Fibroblast of skin of right biceps (primary cell): Measurements from ENCODE around the gene MTURN.

ENCODE experiments used
- DNase-seq: peaks from one replicate; pipeline ENCODE4 v3.0.0-alpha.2; 2013

The MTURN gene

DNA sequence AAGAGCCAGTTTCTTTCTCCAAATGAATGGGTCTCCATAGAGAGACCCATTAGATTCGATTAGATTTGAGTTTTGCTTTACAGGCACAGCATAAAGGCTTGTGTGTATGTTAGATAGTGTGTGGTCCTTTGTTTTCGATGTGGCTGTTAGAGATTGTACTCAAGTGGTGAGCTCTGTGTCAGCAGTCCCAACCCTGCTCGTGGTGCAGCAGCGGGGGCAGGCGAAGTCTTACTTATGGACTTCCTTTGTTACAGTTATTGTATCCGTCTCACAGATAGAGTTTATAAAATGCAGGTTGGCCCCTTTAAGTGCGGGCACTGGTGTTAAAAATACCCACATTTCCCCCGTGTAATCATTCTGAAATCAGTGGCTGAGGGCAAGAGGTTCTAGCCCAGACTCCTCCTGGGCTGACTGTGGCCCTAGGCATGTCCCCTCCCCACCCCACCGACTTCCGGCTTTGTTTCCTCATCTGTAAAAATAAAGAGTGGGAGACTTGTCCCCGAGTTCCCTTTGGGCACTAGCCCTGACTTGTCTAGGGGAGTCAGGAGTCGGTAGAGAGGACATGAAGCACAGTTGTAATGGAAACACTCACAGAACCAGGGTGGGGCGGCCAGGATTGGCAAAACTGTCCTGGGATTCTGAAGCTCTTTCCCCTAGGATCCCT, 28.6 kb downstream of the MTURN start:
- DNase-seq = no peak

DNA sequence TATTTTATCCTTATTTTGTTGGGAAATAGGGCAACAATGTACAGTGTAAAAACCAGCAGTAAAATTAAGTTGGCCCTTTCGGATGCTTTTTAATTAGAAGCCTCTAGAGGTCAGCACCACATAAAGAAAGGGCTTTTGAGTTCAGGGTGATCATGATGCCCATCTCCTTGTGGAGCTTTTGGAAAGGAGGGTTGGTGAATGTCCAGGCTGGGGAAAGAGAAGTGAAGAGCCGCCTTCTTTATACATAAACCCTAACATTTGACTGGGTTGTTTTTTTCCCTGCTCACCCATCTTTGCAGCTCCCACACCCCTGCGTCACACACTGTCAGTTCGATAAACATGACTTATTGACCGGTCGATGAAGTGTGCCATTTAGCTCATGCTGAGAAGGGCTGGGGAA, 29.8 kb downstream of the MTURN start:
- DNase-seq = peak; percentile 56

DNA sequence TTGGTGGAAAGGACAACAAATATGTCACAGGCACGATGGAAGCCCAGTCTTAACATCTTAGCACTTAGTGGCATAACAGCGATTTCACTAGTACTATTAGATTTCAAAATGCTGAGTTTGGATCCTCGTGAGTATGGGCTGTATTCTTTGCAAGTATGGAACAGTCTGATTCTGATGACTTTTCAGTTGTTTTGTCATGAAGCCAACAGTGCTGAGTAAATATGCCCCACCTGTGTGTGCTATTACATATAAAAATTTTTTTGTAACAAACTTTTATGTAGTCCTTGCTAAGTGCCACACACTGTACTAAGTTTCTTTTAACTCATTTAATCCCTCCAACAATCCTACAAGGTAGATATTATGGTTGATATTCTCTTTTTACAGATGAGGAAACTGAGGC, 30.8 kb downstream of the MTURN start:
- no peak for DNase-seq

DNA sequence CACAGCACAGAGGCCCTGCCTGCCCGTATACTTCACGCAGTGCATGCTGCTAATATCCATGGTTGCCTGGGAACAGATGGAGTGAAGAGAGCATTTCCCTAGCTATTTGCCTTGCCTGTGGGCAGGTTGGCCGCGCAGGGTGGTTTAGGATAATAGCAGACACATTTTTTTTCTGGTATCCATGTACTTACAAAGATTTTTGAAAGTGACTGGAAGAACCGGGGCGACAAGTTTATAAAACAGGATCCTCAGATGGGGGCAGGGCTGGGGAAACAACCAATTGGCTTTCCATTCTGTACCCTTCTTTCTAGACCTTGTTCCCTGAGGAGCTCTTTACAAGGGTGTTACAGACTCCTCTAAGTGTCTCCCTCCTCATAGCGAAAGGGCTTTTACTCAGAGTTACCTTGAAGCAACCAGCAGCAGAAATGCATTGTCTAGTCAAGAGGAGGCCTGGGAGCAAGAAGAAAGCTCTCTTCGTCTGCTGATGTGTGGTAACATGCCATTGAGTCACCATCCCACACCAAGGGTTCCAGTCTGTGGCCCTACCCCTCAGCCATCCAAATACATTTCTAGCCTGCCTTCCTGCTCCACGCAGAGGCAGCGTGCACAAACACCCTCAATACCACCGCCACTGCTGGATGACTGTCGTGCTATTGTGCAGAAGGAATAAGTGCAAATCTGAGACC, 31.5 kb downstream of the MTURN start:
- DNase-seq = no peak

DNA sequence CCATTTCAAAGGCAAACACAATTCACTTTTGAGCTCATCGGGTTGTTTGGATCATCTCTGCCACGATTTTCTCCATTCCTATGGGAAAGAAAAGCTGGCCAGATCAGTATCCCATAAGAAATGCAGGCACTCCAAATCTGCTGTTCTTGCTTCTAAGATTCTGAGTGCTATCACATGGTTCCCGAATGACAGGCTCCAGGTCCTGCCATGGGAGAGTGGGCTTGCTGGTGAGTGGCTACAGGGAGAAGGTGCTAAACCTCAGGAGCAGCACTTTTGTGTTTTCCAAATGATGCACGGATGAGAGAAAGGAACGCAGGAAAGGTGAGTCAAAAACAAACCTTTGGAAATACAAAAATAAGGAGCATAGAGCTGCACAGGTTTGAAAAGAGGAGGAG, 32.1 kb downstream of the MTURN start:
- no peak for DNase-seq

DNA sequence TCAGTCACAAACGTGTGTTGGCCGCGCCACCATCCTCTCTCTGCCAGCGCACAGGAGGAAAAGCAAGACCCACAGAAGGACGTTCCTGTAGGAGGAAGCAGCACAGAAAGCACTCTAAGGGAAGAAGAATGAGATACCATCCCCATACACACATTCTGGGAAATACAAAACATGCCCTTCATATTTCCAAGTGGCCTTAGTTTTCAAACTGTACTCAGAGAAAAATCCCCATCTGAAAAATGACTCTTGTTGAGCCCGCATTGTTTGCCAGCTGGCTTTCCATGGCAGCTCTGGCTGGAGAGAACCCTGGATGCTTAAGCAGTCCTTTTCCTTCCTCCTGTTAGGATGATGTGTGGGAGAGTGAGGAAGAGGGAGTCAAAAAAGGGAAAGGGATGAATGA, 33.1 kb downstream of the MTURN start:
- DNase-seq = no peak

DNA sequence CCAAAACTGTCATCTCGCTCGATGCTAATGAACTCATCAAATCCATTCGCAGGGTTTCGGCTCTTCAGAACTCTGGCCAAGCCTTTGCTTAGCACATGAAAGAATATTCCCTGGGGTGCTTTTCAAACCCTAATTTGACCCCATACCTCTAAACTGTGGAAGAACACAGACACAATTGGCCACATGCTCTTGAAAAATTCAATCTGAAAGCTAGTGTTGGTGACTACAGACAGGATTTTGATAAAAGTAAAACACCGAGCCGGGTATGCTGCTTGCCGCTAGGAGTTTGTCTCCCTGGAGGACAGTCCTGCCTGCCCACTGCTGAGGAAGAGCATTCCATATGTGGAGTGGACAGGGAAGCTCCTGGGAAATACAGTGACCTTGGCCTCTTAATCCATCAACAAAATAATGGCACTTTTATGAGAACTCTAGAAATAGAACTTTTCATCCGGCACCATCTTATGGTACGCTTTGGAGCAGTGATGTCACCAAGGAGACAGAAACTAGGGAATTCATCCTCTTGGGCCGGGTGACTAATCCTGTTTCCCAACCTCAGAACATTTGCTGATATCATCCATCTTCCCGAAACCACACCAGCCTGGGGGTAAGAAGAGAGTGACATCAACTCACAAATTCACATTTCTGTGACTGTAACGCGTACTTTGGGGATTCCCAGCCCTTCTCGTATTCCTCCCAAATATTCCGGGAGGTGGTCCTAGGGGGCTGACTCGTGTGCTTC, 34.2 kb downstream of the MTURN start:
- DNase-seq = peak; percentile 92

DNA sequence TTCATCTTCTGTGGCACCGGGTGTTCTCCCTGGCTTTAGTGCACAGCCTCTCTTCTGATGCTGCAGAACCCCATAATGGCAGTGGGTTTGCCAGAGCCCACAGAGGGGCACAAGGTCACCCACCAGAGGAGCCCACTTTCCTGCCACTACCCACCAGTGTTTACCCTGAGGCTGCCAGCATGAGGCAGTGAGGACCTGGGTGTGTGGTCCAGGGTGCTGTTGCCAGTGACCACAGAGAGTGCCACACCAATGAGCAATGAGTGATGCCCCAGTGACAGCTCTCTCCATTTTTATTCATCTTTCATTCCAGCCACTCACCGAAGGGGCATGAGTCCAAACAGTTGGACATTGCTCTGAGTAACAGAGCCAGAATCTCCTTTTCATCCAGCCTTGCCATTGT, 34.8 kb downstream of the MTURN start:
- DNase-seq = peak; percentile 48

DNA sequence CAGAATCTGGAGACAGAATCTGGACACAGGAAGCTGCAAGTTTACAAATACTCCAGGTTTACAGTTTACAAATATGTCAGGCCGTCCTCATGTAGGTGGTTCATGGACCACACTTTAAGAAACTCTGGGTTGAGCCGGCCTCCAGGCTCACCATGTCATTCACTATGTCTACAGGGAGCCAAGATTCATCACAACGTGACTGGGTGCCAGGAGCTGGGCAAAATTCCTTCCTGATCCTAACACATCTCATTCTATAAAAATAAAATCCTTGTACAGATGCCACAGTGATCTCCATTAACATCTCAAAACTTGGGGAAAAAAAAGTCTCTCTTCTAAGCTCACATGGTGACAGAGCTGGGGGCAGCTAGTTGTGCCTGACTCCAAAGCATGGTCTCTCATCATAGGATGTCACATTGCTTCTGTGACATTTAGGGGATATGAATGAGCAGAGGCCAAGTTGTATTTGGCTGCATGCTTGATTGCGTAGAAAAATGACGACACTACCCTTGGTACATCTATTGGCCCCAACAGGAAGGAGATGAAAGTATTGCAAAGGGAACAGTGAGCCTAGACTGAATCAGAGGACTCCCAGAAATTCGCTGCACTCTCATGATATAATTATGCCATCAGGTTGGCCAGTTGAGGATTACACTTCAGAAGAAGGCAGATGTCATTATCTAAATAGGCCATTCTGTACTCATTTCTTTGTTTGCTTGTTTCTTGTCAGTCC, 35.9 kb downstream of the MTURN start:
- no peak for DNase-seq

DNA sequence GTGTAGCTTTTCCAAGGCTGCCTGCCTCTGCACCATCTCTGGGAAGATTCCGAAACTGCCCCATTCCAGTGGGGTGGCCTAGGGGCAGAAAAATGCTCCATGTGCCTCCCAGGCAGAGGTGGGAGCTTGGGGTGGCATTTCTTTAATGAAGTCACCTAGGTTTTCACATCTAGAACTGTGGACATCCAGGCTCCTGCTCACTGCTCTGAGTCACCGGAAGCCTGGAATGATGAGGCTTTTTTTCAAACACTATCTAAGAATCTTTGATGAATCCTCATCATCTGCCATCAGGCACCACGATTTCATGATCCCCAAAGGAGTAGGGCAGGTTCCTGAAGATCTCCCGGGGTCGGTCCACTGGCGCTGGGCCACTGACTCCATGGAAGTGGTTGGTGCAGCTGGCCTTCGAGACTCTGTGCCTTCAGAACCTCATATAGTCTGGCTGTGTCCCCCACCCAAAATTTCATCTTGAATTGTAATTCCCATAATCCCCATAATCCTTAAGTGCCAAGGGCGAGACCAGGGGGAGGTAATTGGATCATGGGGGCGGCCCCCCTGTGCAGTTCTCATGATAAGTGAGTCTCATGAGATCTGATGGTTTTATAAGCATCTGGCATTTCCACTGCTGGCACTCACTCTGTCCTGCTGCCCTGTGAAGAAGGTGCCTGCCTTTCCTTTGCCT, 37.1 kb downstream of the MTURN start:
- DNase-seq = peak; percentile 55

DNA sequence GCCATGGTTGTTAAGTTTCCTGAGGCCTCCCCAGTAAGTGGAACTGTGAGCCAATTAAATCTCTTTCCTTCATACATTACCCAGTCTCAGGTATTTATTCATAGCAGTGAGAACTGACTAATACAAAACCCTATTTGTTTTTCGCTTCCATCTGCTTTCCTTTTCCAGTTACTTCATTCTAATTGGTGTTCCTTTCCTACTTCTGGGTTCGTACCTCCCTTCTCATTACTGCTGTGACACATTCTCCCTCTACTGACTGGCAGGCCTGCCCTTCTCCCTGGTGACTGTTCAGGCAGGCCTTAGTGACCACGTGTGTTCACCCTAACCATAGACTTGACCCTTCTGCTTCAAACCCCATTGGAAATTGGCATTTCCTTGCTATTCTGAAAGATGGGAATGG, 37.7 kb downstream of the MTURN start:
- no peak for DNase-seq

DNA sequence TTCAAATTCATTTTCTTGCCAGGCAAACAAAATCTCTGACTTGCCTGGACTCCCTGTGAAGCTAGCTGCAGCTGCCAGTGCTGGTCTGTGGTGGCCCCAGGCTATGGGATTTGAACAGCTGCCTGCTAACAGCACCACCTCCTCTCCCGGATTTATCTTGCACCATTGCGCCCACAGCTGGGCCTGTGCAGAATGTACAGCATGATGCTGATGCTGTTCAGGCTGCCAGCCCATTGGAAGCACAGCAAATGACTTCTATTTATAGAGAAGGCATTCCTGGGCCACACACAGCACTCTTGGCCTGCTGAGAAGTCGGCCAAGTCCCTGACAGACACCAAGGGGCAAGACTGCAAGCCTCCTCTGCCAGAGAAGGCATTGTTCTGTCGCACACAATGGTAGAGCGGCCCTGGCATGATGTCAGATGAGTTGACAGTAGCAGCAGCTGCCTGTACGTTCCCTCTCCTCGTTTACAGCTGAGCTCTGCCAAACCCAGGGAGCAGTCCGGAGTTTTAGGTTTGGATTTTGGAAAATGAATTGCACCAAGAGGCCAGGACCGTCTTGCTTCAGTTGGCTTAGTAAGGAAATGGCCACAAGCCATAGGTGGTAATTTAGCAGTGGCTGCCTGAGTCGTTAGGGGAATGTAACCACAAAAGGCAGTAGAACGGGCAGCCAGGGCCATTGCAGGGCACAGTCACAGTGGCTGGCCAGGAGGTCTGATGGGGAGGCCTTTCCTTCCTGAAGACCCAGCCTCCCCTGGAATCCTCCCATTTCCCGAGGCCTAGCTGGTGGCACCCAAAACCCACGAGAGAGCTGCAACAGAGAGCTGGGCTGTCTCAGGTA, 38.5 kb downstream of the MTURN start:
- DNase-seq = peak; percentile 68

DNA sequence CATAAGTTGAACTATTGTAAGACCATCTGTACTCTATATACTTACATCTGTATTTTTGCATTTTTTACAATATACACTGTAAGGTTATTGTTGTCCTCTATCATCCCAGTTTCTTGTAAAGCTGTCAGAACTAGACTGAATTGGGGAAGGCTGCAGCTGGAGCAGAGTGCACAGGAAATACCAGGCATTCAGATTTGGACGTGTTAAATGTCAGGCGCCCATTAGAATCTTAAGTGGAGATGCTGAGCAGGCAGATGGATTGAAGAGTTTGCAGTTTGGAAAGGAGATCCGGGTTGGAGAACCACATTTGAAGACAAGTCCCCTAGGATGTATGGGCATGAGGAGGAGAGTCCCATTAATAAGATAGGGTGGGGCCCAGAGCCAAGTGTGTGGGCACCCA, 40.4 kb downstream of the MTURN start:
- DNase-seq = peak; percentile 27

DNA sequence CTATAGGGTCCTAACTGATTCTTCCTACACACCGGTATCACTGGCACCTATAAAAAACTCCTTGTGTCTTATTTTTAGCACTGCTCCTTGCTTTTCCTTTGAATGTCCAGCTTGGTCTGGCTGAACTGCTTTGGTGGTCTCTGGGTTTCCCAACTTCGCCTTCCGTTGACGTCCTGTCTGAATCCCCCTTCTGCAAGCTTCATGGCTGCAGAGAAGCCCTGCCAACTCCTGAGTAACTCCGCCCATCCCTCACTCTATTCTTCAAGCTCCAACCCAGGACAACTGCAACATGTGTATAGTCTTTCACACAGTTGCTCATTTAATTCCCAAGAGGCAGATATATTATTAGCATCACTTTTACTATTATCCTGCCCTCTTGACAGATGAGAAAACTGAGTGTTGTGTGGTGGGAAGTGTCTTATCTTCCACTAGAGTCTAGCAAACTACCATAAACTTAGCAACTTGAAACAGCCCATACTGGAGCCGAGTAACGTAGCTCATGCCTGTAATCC, 40.9 kb downstream of the MTURN start:
- DNase-seq = no peak

DNA sequence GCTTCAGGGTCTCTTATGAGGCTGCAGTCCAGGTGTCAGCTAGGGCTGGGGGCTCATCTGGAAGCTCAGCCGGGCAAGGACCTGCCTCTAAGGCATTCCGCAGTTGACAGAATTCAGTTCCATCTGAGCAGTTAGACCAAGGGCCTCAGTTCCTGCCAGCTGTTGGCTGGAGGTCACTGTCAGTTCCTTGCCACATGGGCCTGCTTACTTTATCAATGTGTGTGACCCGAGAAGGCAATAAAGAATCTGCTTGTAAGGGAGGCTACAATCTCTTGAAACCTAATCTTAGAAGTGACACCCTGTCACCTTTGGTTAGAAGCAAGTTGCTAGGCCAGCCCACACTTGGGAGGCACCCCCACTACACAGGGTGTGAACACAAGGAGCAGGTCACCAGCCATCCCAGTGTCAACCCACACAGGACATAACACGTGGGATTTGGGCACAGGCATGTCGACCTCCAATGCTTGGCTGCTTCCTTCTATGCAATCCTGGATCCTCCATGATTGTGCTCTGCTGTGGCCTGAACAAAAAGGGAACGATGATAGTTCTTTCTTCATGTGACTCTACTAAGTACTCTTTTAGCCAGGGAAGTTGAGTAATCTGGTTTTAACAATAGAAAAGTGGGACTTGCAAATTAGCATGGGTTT, 41.8 kb downstream of the MTURN start:
- no peak for DNase-seq

DNA sequence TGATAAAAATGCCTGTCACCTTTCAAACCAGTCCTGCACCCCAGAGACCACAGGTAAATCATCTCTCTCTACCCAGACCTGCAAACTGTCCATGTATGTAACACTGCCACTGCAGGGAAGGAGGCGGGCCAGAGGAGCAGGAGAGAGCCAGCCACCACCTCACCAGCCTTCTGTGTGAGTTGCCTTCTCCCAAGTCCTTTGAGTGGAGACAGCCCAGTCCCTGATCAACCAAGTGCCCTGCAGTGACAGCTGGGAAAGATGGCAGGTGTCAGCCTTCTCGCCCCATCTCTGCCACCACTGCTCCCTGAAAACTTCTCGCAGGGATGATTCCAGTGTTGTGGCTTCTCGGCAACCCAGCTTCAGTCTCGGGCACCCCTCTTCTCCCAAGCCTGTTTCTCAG, 42.4 kb downstream of the MTURN start:
- no peak for DNase-seq

DNA sequence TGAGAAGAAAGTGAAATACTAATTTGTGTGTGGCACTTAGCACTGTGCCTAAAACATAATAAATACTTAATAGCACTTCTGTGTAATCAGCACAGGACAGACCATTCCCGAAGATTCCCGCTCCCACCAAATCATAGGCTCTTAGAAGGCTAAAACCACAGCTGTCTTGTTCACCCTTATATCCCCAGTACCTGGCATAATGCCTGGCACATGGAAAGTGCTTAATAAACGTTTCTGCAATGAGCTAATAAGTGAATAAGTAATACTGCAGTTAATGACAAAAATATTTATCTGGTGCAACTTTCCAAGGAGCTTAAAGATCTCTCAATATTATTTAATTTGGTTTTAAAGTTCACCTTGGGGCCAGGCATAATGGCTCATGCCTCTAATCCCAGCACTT, 43.2 kb downstream of the MTURN start:
- no peak for DNase-seq

DNA sequence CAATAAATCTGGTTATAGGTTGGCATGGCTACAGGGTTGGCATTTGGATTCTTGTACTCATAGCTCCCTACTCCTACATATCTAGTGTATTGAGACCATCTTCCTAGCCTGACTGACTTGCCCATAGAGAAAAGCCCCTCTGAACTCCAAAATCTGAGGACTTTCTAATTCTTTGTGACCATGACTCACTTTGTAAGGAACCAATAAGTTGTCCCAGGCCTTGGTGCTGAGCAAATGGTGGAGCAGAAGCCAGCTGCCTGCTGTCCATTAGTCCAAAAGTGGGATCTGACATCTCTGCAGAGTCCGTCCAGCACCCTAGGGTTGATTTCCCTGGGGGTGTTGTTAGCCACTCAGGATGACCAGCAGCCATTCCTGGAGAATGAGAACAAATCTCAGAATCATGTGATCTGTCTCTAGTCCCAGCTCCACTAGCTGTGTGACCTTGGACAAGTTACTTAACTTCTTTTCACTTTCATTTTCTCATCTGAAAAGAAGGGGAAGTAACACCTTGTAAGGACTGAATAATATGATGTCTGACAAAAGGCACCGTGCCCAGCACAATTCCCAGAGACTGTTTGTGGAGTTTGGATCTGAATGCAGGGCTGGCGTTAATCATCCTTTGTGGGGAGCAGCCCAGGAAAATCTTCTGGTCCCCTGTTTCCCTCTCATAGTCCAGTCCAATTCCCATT, 44.1 kb downstream of the MTURN start:
- no peak for DNase-seq

DNA sequence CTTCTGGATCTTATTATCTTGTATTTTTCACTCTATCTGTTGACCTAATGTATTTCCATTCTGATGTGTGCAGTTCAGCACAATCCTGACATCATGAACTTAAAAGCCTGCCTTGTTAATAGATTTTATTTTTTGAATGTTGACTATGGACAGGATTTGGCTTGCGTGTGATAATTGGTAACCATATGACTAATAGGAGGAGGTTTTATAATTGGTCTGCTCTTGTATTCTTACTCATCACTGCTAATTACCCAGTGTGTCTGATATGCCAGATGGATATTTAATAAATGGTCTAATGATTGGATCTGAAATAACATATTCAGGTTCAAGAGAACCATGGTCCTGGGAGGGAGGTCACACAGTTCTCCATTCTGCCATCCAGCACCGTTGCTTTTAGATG, 45.9 kb downstream of the MTURN start:
- no peak for DNase-seq

DNA sequence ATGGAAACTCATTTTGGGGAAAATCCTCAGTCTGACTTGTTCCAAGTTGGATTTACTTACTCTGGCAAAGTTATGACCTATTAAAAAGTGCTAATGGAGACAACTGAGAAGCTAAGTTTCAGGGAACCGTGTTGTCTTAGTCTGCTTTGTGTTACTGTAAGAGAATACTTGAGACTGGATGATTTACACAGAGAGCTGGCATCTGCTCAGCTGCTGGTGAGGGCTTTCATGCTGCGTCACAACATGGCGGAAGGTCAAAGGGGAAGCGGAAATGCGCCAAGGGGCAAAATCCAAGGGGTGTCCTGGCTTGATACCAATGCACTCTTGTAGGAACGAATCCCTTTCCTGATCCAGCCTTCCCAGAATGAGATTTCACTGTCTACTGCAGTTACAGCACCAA, 46.4 kb downstream of the MTURN start:
- DNase-seq = no peak
